Stimulated activated naive B cell treated with anti-CD40 and anti-IgM and Interleukin-4, amounts not matched to agents 10 μg/mL and 1 μg/mL and 100 μg/mL, for 72 hours (primary cell): ENCODE measurements around the gene TMEM80.
"Not testable (repeated sequence)": the region's sequence is repeated elsewhere in the genome, so short reads cannot be mapped to it uniquely, and the experiment has no call there.

Experiments used
- ATAC-seq, 2 donors: fragments of 150-1000 bp; cut with Tn5 transposase; replicated peaks; 2 replicates each; pipeline ENCODE4 v1.10.0; 2021; ENCODE audit warnings: moderate library complexity in 1 of 2
- DNase-seq: peaks from one replicate; pipeline ENCODE4 v3.0.0; 2021
- H3K27ac Mint-ChIP-seq: one replicate; pipeline ENCODE4 v1.8.0; 2022; ENCODE audit warnings: mild to moderate bottlenecking, mixed read lengths
- H3K27me3 Mint-ChIP-seq, 2 donors: one replicate each; pipeline ENCODE4 v1.8.0; 2022; ENCODE audit warnings: mixed read lengths in 2 of 2
- H3K36me3 Mint-ChIP-seq, 2 donors: one replicate each; pipeline ENCODE4 v1.8.0; 2022; ENCODE audit warnings: mixed read lengths in 2 of 2, mild to moderate bottlenecking in 1 of 2
- H3K4me1 Mint-ChIP-seq, 2 donors: one replicate each; pipeline ENCODE4 v1.8.0; 2022; ENCODE audit warnings: mixed read lengths in 2 of 2, mild to moderate bottlenecking in 1 of 2
- H3K4me3 Mint-ChIP-seq, 2 donors: one replicate each; pipeline ENCODE4 v1.8.0; 2022; ENCODE audit warnings: mild to moderate bottlenecking in 2 of 2, mixed read lengths in 2 of 2, moderate library complexity in 1 of 2
- H3K9me3 Mint-ChIP-seq, 2 donors: one replicate each; pipeline ENCODE4 v1.8.0; 2022; ENCODE audit warnings: mixed read lengths in 2 of 2, mild to moderate bottlenecking in 1 of 2

TMEM80 gene

GRCh38 chr11:726278-727220, 30.9 kb downstream of the TMEM80 start:
- Mint-ChIP-seq H3K4me1 (peaks cover 13 to 30% of the 10 kb centered on the region in 2 donors), H3K27me3 (peaks cover 3 to 20% of the 10 kb centered on the region in 2 donors), H3K27ac (peak overlapping the region; percentile 47), H3K9me3 (no peaks in the 10 kb centered on the region), H3K36me3 (no peaks in the 10 kb centered on the region), H3K4me3 (peak overlapping the region; percentile 73 to 75)
- ATAC-seq (peak; percentile 26 to 39), DNase-seq (peak; percentile 44)

- H3K4me1 Mint-ChIP-seq: peaks cover 10 to 23% of the 10 kb centered on the region in 2 donors
- peaks cover 3 to 16% of the 10 kb centered on the region in 2 donors for H3K27me3 Mint-ChIP-seq
- H3K4me3 Mint-ChIP-seq: no peak overlapping the region
- H3K9me3 Mint-ChIP-seq: no peaks in the 10 kb centered on the region
- ATAC-seq: no peak
- no peaks in the 10 kb centered on the region for H3K36me3 Mint-ChIP-seq
- DNase-seq: no peak
- H3K27ac Mint-ChIP-seq: no peak overlapping the region
Measured at GRCh38 chr11:727281-727701, 31.7 kb downstream of the TMEM80 start.

GRCh38 chr11:727859-728748, 32.5 kb downstream of the TMEM80 start:
- H3K36me3 Mint-ChIP-seq: no peaks in the 10 kb centered on the region
- H3K4me1 Mint-ChIP-seq: peaks cover 8 to 18% of the 10 kb centered on the region in 2 donors
- H3K9me3 Mint-ChIP-seq: no peaks in the 10 kb centered on the region
- ATAC-seq: peak; percentile 82 to 83
- no peak overlapping the region for H3K27ac Mint-ChIP-seq
- DNase-seq: peak; percentile 73
- H3K27me3 Mint-ChIP-seq: peaks cover 3 to 21% of the 10 kb centered on the region in 2 donors
- no peak overlapping the region for H3K4me3 Mint-ChIP-seq

- Mint-ChIP-seq H3K9me3 (no peaks in the 10 kb centered on the region), H3K4me3 (no peak overlapping the region)
Measured at GRCh38 chr11:728901-729491, 33.4 kb downstream of the TMEM80 start.

GRCh38 chr11:729492-730074, 34.0 kb downstream of the TMEM80 start:
- Mint-ChIP-seq H3K27ac (no peak overlapping the region), H3K4me3 (no peak overlapping the region), H3K36me3 (no peaks in the 10 kb centered on the region), H3K27me3 (peaks cover 3 to 24% of the 10 kb centered on the region in 2 donors), H3K4me1 (peaks cover 7 to 15% of the 10 kb centered on the region in 2 donors), H3K9me3 (no peaks in the 10 kb centered on the region)
- ATAC-seq: no peak
- DNase-seq: no peak

More at GRCh38 chr11:728901-729491, 33.4 kb downstream of the TMEM80 start:
- Mint-ChIP-seq H3K4me1 (peaks cover 7 to 15% of the 10 kb centered on the region in 2 donors), H3K27me3 (peaks cover 3 to 24% of the 10 kb centered on the region in 2 donors), H3K36me3 (no peaks in the 10 kb centered on the region), H3K27ac (no peak overlapping the region)
- no peak for DNase-seq
- ATAC-seq: no peak

- no peak overlapping the region for H3K27ac Mint-ChIP-seq
- H3K4me1 Mint-ChIP-seq: peaks cover 12 to 15% of the 10 kb centered on the region in 2 donors
- no peak for ATAC-seq
- no peaks in the 10 kb centered on the region for H3K9me3 Mint-ChIP-seq
- no peak for DNase-seq
- no peaks in the 10 kb centered on the region for H3K36me3 Mint-ChIP-seq
- no peak overlapping the region for H3K4me3 Mint-ChIP-seq
- H3K27me3 Mint-ChIP-seq: peaks cover 7 to 35% of the 10 kb centered on the region in 2 donors
Measured at GRCh38 chr11:733072-733471, 37.5 kb downstream of the TMEM80 start.

- not testable (repeated sequence) for H3K9me3 Mint-ChIP-seq, ATAC-seq, H3K4me3 Mint-ChIP-seq, DNase-seq, H3K27ac Mint-ChIP-seq, H3K36me3 Mint-ChIP-seq
- H3K4me1 Mint-ChIP-seq: peaks cover 13 to 18% of the 10 kb centered on the region in 2 donors
- H3K27me3 Mint-ChIP-seq: peaks cover 11 to 40% of the 10 kb centered on the region in 2 donors
Measured at GRCh38 chr11:734541-734940, 38.9 kb downstream of the TMEM80 start.

- Mint-ChIP-seq H3K27me3 (peaks cover 8 to 36% of the 10 kb centered on the region in 2 donors), H3K4me1 (peaks cover 13 to 18% of the 10 kb centered on the region in 2 donors), H3K4me3 (peak overlapping the region; percentile 2 to 47), H3K27ac (no peak overlapping the region), H3K36me3 (no peaks in the 10 kb centered on the region), H3K9me3 (no peaks in the 10 kb centered on the region)
- ATAC-seq (peak; percentile 56 to 62), DNase-seq (no peak)
Measured at GRCh38 chr11:737366-737765, 41.8 kb downstream of the TMEM80 start.

- not testable (repeated sequence) for H3K9me3 Mint-ChIP-seq, DNase-seq, H3K27ac Mint-ChIP-seq, H3K36me3 Mint-ChIP-seq
- peaks cover 8 to 31% of the 10 kb centered on the region in 2 donors for H3K27me3 Mint-ChIP-seq
- ATAC-seq: peak in 1 of 2 donors; percentile 31
- H3K4me3 Mint-ChIP-seq: peak overlapping the region; percentile 46 to 47
- peaks cover 13 to 18% of the 10 kb centered on the region in 2 donors for H3K4me1 Mint-ChIP-seq
Measured at GRCh38 chr11:737899-738298, 42.3 kb downstream of the TMEM80 start.

- no peak for DNase-seq
- no peak for ATAC-seq
- no peak overlapping the region for H3K27ac Mint-ChIP-seq
- no peaks in the 10 kb centered on the region for H3K9me3 Mint-ChIP-seq
- no peaks in the 10 kb centered on the region for H3K36me3 Mint-ChIP-seq
- peaks cover 12 to 19% of the 10 kb centered on the region in 2 donors for H3K4me1 Mint-ChIP-seq
- H3K4me3 Mint-ChIP-seq: no peak overlapping the region
- peaks cover 4 to 16% of the 10 kb centered on the region in 2 donors for H3K27me3 Mint-ChIP-seq
Measured at GRCh38 chr11:742156-742546, 46.5 kb downstream of the TMEM80 start.

GRCh38 chr11:742571-743201, 47.1 kb downstream of the TMEM80 start:
- no peaks in the 10 kb centered on the region for H3K36me3 Mint-ChIP-seq
- H3K4me3 Mint-ChIP-seq: no peak overlapping the region

GRCh38 chr11:745428-745827, 49.8 kb downstream of the TMEM80 start:
- H3K36me3 Mint-ChIP-seq: peaks cover 4 to 5% of the 10 kb centered on the region in 2 donors
- H3K9me3 Mint-ChIP-seq: no peaks in the 10 kb centered on the region
- no peak for ATAC-seq
- H3K27ac Mint-ChIP-seq: no peak overlapping the region
- DNase-seq: no peak
- H3K27me3 Mint-ChIP-seq: no peaks in the 10 kb centered on the region
- H3K4me3 Mint-ChIP-seq: no peak overlapping the region
- peaks cover 11 to 18% of the 10 kb centered on the region in 2 donors for H3K4me1 Mint-ChIP-seq

More at GRCh38 chr11:742571-743201, 47.1 kb downstream of the TMEM80 start:
- Mint-ChIP-seq H3K27ac (no peak overlapping the region), H3K9me3 (no peaks in the 10 kb centered on the region), H3K27me3 (peaks cover 4 to 10% of the 10 kb centered on the region in 2 donors), H3K4me1 (peaks cover 7 to 13% of the 10 kb centered on the region in 2 donors)
- DNase-seq (no peak), ATAC-seq (no peak)
